RPMI8226 (cell line): ENCODE data around the gene ATXN10.
A peak's percentile ranks its signal among the peaks of the same experiment; 100 is the strongest.

Experiments used
- DNase-seq: peaks from one replicate; pipeline ENCODE4 v3.0.0-alpha.2; 2015

The ATXN10 gene

GRCh38 chr22:45768490-45768889 lies 96.9 kb downstream of the ATXN10 start:
- no peak for DNase-seq

- DNase-seq, result peak; percentile 58
These were observed 98.1 kb downstream of the ATXN10 start for GRCh38 chr22:45769569-45770210.

DNA sequence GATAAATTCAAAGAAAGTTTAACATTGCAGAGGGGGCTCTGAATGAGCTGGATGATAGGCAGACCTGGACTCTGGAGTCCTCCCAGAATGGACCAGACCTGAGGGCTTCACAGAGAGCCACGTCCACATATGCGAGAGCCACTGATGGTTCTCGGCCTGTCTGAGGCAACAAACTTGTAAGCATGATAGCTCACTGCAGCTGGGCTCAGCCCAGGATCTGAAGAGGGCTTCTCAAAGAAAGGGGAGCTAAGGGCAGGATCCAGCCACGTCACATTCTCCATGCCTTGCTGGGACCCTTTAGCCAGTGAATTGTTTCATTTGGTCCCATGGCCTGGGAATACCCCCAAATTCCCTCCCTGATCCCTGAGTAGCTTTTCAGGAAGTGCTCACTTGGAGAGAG lies 98.9 kb downstream of the ATXN10 start:
- no peak for DNase-seq

DNA sequence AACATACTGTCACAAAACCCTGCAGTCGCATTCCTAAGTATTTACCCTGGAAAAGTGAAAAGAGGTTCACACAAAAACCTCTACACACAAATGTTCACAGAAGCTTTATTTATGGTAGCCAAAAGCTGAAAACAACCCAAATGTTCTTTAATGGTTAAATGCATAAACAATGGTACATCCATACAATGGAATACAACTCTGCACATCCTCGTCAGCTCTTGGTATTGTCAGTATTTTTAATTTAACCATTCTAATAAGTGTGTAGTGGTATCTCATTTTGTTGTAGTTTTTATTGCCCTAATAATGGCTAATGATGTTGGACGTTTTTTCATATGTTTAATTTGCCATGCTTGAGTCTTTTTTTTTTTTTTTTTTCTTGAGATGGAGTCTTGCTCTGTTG lies 99.4 kb downstream of the ATXN10 start:
- DNase-seq, result no peak

DNA sequence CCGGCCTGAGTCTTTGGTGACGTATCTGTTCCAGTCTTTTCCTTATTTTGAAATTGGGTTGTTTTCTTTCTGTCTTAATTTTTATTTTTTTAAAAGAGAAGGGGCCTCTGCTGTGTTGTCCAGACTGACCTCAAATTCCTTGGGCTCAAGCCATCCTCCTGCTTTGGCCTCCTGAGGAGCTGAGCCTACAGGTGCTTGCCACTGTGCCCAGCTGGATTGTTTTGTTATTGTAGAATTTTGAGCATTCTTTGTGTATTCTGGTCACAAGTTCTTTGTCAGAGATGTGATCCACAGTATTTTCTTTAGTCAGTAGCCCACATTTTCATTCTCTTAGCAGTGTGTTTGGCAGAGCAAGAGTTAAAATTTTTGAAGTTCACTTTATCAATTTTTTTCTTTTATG lies 100.1 kb downstream of the ATXN10 start:
- no peak for DNase-seq

- no peak for DNase-seq
These were observed 101.1 kb downstream of the ATXN10 start for GRCh38 chr22:45772743-45773142.

DNA sequence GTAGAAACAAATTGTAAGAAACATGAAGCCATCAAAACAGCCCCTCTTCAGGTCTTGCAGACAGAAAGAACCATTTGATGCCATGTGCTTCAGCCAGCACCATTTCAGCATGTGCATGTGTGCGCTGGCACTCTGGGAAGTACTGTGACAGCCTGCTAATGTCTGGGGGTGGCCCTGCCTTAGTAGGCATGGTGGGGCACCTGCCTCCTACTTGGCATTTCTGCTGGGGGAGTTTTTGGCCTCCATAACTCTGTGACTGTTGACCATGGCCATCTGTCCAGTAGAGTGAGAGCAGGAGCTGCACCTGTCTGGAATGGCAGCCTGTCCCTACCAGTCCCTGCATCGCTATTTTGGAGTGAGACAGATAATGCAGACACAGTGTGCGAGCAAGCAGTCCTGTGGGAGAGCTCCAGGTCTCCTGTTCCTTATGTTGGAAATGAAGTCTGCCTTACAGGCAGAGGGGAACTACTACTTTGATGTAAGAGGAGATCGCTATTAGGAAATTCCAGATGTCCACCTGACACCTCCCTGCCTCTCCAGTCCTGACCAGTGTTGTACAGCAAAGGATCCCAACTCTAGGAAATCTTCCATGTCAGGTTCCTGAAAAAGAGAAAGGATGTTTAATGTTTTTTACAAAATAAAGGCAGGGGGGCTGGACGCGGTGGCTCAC lies 102.5 kb downstream of the ATXN10 start:
- DNase-seq, result no peak

DNA sequence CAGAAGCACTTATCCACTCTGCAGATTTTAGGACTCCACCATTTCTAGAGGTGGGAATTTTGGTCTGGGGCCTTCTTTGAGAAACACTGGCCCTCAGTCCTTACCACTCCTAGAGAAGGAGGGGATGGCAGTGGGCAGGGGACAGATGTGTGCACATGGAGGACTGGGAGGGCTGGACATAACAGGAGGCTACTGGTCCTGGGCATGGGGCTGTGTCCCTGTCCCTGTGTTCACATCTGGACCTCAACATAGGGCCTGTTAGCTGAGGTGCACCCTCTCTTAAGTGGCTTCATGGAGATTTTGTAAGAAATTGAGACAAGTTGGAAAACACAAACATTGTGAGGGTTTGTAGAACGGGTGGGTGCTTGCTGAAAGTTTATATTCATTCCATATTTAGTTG lies 103.4 kb downstream of the ATXN10 start:
- DNase-seq, result no peak

DNA sequence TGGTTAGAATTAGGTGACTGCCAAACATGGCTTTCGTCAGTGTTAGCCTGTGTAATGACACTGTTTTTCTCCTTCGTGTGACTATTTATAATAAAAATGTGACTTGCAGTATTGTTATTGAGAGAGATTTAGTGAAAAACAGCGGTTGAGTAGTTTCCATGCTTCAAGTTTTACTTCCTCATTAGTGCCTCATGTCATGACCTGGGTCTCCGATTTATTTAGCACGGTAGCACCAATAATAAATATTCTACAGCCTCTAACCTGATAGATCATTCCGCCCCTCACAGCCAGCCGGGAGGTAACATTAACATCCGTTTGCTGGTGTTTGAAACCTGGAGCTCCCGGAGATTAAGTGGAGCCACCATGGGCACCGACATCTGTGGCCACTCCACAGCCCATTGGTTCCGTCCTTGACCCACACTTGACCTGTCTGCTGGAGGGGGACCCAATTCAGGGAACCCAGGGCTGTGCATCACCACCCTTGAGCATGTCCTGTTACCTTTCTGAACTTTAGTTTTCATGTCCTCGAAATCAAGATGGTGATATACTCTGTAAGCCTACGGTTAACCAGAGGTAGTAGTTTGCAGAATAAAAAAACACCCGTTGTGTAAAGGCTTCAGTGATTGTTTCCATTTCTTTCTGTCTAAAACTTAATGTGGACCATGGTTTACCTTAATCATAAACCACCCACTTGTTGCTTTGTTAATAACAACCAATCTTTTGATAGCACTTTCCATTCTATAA lies 104.1 kb downstream of the ATXN10 start:
- DNase-seq, result peak; percentile 26

GRCh38 chr22:45776313-45776585 lies 104.6 kb downstream of the ATXN10 start:
- no peak for DNase-seq

DNA sequence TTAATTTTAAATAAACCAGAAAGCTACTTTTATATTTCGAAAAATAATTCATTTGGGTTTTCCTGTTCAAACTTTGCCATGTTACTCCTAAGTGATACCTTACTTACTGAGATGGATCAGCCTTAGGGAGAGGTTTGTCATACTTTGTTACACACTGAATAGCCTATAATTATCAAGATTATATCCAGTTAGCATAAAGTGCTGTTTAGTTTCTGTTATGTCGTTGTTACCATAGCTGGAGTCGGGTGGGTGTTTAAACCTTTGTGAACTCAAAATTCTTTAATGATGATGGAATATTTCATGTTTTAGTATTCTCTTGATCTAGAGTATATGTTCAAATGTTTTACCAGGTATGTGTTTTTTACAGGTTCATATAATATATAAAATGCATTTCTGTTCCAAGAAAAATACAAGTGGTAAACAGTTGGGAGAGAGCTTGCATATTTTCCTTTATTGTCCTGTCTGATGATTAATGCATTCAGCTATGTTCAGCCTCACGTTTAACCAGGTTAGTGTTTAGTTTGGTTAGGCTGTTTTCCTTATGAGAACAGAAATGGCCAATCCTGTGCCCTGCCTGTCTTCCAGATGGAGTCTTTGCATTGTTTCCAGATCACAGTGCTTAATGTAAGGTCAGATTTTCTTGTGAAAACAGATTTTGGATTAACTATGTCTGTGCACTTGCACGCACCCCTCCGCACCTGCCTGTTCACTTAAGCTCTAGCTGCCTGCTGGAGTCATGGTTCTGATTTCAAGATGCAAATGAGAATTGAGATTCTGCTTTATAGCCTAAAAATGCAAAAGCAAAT lies 105.6 kb downstream of the ATXN10 start:
- DNase-seq, result no peak

DNA sequence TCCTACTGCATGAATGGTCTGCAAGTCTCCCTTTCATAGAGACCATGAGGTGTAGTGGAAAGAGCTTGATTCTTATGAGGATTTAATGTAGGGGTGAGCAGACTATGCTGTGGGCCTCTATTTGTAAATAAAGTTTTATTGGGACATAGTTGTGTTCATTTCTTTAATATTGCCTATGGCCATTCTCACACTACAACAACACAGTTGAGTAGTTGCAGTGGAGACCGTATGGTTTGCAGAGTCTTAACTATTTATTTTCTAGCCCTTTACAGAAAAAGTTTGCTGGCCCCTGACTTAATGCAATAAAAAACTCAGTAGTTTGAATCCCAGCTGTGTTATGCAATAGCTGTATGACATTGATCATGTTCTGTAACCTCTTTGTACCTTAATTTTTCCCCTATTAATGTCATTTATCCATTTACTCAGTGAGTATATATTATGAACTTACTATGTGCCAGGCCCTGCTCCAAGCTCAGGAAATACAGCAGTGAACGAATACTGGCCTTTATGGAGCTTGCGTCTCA lies 106.3 kb downstream of the ATXN10 start:
- no peak for DNase-seq

GRCh38 chr22:45781459-45781858 lies 109.8 kb downstream of the ATXN10 start:
- no peak for DNase-seq

GRCh38 chr22:45781966-45782365 lies 110.3 kb downstream of the ATXN10 start:
- no peak for DNase-seq

GRCh38 chr22:45783021-45783420 lies 111.4 kb downstream of the ATXN10 start:
- no peak for DNase-seq

DNA sequence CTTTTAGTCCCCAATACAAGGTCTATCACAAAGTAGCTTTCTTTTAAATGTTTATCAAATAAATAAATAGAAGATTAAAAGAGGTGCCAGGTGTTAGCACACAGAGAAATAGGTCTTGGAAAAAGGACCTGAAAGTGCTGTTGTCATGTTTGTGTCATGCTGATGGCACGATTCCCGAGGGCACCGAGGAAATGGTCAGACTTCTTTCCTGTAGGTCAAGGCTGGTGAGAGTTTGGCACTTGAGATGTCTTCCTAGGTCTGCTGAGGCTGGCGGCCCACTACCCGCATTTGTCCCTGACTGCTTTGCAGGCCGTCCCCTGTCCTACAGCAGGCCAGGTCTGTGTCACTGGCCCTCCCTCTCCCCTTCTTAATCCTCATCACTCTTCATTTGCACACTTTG lies 112.1 kb downstream of the ATXN10 start:
- peak; percentile 68 for DNase-seq

- peak; percentile 81 for DNase-seq
These were observed 113.0 kb downstream of the ATXN10 start for GRCh38 chr22:45784357-45785277.

GRCh38 chr22:45785458-45785857 lies 113.8 kb downstream of the ATXN10 start:
- DNase-seq, result peak; percentile 79

DNA sequence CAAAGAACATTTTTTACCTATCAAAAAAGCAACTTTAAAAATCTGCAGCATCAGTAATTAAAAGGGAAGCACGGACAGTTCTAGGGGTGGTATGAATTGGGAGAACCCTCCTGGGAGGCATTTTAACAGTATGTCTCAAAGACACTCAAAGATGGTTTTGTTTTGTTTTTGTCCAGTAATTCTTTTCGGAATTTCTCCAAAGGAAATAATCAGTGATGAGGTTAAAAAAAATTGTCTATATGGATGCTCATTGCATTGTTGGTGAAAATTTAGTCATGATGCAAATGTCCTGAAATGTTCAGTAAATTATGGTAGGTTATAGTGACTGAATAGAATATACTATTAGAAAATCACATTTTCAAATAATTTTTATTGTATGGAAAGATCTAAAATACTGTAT lies 115.1 kb downstream of the ATXN10 start:
- no peak for DNase-seq

GRCh38 chr22:45787759-45788158 lies 116.1 kb downstream of the ATXN10 start:
- no peak for DNase-seq

DNA sequence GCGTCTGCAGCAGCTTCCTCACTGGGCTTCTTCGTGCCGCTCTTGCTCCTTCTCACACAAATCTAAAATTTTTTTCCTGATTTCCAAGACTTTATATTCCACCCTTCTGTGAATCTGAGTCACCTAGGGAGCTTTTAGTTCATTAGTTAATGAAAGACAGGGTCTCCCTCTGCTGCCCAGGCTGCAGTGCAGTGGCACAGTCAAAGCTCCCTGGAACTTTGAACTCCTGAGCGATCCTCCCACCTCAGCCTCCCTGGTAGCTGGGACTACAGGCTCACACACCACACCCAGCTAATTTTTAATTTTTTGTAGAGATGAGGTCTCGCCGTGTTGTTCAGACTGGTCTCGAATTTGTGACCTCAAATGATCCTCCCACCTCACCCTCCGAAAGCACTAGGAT lies 116.9 kb downstream of the ATXN10 start:
- no peak for DNase-seq

- no peak for DNase-seq
These were observed 118.8 kb downstream of the ATXN10 start for GRCh38 chr22:45790401-45790800.
